Measurements from ENCODE around the gene ALK. TPM values are rescaled to one million over a fixed set of nuclear protein-coding genes. Genes with fewer than 3 reads are reported as not detected.

Gene ALK
- total RNA-seq, 2 donors from 2014 or later: 0.16 to 0.26 TPM

DNA sequence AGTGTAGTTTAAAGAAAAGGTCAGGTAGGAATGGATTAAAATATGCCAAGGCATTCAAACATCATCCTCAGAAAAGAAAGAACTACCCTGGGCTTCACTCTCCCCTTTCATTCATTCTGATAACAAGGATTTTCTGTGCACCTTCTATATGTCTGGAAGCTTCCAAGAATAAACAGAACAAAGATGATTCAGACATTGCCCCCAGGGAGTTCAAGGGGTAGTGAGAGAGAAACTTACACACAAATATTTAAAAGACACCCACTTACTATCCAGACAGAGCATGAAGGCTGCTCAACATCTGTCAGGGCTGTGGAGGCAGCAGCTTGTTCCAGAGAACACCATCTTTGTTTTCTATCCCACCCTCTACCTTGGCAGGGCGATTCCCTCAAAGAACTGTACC lies 140.5 kb downstream of the ALK start:
- H3K4me1 ChIP-seq: no peaks in the 10 kb centered on the region
- no peaks in the 10 kb centered on the region for H3K27me3 ChIP-seq
- DNase-seq (ENCODE audit: low spot score): no peak
- no peaks in the 10 kb centered on the region for H3K36me3 ChIP-seq
- H3K27ac ChIP-seq: no peak overlapping the region
- TF ChIP-seq CTCF (IDR thresholded peaks at IDR 0.05): no peak
- no peaks in the 10 kb centered on the region for H3K9me3 ChIP-seq
- no peak overlapping the region for H3K4me3 ChIP-seq

- Histone ChIP-seq H3K9me3 (no peaks in the 10 kb centered on the region), H3K4me3 (no peak overlapping the region), H3K36me3 (no peaks in the 10 kb centered on the region), H3K27ac (no peak overlapping the region), H3K4me1 (no peaks in the 10 kb centered on the region), H3K27me3 (no peaks in the 10 kb centered on the region)
- DNase-seq (ENCODE audit: low spot score): no peak
- TF ChIP-seq CTCF (IDR thresholded peaks at IDR 0.05): no peak
These were observed 144.2 kb downstream of the ALK start for GRCh38 chr2:29777161-29777560.

DNA sequence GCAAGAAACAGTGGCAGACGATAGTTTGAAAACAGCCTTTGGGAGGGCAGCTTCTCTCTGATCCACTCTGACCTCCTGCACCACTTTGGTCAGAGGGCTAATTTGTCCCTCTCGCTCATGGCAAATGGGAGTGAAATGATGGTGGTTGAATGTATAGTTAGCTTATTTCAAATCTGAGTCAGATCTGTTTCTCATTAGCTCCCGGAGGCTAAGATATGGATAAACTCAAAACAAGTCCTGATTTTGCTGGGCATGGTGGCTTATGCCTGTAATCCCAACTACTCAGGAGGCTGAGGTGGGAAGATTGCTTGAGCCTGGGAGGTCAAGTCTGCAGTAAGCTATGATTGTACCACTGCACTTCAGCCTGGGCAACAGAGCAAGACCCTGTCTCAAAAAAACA lies 145.0 kb downstream of the ALK start:
- Histone ChIP-seq H3K4me3 (no peak overlapping the region), H3K4me1 (no peaks in the 10 kb centered on the region), H3K27me3 (no peaks in the 10 kb centered on the region), H3K36me3 (no peaks in the 10 kb centered on the region), H3K27ac (no peak overlapping the region), H3K9me3 (no peaks in the 10 kb centered on the region)
- no peak for DNase-seq (ENCODE audit: low spot score)
- no peak for TF ChIP-seq CTCF (IDR thresholded peaks at IDR 0.05)

- Histone ChIP-seq H3K36me3 (no peaks in the 10 kb centered on the region), H3K27me3 (no peaks in the 10 kb centered on the region), H3K27ac (no peak overlapping the region), H3K4me3 (no peak overlapping the region), H3K9me3 (no peaks in the 10 kb centered on the region), H3K4me1 (no peaks in the 10 kb centered on the region)
- no peak for DNase-seq (ENCODE audit: low spot score)
- no peak for TF ChIP-seq CTCF (IDR thresholded peaks at IDR 0.05)
These were observed 145.4 kb downstream of the ALK start for GRCh38 chr2:29775937-29776336.

- no peak for DNase-seq (ENCODE audit: low spot score)
- Histone ChIP-seq H3K4me3 (no peak overlapping the region), H3K9me3 (no peaks in the 10 kb centered on the region), H3K27ac (no peak overlapping the region), H3K27me3 (no peaks in the 10 kb centered on the region), H3K4me1 (no peaks in the 10 kb centered on the region), H3K36me3 (no peaks in the 10 kb centered on the region)
- TF ChIP-seq CTCF (IDR thresholded peaks at IDR 0.05): no peak
These were observed 146.8 kb downstream of the ALK start for GRCh38 chr2:29774624-29775023.

DNA sequence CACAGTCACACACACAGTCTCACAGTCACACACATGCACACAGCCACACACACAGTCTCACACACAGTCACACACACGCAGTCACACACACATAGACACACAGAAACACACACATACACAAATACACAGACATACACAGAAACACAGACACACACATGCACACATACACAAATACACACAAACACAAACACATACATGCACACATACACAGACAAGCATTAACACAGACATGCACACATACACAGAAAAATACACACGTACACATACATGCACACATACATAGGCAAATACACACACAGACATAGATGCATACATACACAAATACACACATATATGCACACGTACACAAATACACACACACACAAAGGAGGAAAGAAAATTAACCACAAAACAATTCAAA lies 150.5 kb downstream of the ALK start:
- H3K4me3 ChIP-seq: no peak overlapping the region
- no peak for TF ChIP-seq CTCF (IDR thresholded peaks at IDR 0.05)

More for the DNA sequence above, 150.5 kb downstream of the ALK start:
- H3K9me3 ChIP-seq: no peaks in the 10 kb centered on the region
- no peaks in the 10 kb centered on the region for H3K36me3 ChIP-seq
- DNase-seq (ENCODE audit: low spot score): no peak
- H3K27me3 ChIP-seq: no peaks in the 10 kb centered on the region
- no peaks in the 10 kb centered on the region for H3K4me1 ChIP-seq
- no peak overlapping the region for H3K27ac ChIP-seq

Data from right atrium auricular region (tissue), 2 donors.